ENCODE measurements around the gene ARHGAP10. TPM values are rescaled to one million over a fixed set of nuclear protein-coding genes. Genes with fewer than 3 reads are reported as not detected.
"Not testable (repeated sequence)": the region's sequence is repeated elsewhere in the genome, so short reads cannot be mapped to it uniquely, and the experiment has no call there.

The ARHGAP10 gene
- total RNA-seq, 1 donor from 2014 or later, result 26.9 TPM

GRCh38 chr4:147899512-147899911, 167.6 kb downstream of the ARHGAP10 start:
- H3K9me3 ChIP-seq, result peaks cover 2% of the 10 kb centered on the region
- H3K4me1 ChIP-seq, result no peaks in the 10 kb centered on the region
- no peaks in the 10 kb centered on the region for H3K36me3 ChIP-seq
- TF ChIP-seq, protein P1, sequence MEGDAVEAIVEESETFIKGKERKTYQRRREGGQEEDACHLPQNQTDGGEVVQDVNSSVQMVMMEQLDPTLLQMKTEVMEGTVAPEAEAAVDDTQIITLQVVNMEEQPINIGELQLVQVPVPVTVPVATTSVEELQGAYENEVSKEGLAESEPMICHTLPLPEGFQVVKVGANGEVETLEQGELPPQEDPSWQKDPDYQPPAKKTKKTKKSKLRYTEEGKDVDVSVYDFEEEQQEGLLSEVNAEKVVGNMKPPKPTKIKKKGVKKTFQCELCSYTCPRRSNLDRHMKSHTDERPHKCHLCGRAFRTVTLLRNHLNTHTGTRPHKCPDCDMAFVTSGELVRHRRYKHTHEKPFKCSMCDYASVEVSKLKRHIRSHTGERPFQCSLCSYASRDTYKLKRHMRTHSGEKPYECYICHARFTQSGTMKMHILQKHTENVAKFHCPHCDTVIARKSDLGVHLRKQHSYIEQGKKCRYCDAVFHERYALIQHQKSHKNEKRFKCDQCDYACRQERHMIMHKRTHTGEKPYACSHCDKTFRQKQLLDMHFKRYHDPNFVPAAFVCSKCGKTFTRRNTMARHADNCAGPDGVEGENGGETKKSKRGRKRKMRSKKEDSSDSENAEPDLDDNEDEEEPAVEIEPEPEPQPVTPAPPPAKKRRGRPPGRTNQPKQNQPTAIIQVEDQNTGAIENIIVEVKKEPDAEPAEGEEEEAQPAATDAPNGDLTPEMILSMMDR (IDR thresholded peaks at IDR 0.05), result no peak
- no peak overlapping the region for H3K27ac ChIP-seq
- ATAC-seq (no peak), DNase-seq (no peak)
- intact Hi-C loops (cut with DNase I), result no loop called here
- H3K4me3 ChIP-seq, result no peak overlapping the region
- no peaks in the 10 kb centered on the region for H3K27me3 ChIP-seq

GRCh38 chr4:147901388-147901787, 169.5 kb downstream of the ARHGAP10 start:
- Histone ChIP-seq H3K4me3 (no peak overlapping the region), H3K27ac (no peak overlapping the region), H3K36me3 (no peaks in the 10 kb centered on the region), H3K4me1 (no peaks in the 10 kb centered on the region), H3K9me3 (no peaks in the 10 kb centered on the region), H3K27me3 (no peaks in the 10 kb centered on the region)
- ATAC-seq (no peak), DNase-seq (no peak)
- intact Hi-C loops (cut with DNase I), result no loop called here
- TF ChIP-seq, protein P1 (IDR thresholded peaks at IDR 0.05), result no peak

DNA sequence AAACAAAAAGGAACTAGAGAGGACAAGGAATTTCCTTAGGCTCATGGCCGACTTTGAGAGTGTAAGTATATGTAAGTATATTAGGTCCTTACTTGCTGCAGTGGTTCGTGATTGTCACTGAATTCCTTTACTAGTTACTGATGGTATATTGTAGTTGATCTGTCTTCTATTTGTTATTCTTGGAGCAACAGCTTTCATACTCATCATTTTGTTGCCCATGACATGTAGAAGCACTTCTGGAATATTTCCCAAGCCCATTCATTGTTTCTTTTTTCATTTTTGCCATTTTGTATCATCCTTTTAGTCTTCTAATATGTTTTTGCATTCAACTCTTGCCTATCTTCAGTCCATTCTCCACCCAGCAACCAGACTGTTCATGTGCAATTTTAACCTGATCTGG, 170.0 kb downstream of the ARHGAP10 start:
- DNase-seq, result no peak
- Histone ChIP-seq H3K4me3 (no peak overlapping the region), H3K4me1 (no peaks in the 10 kb centered on the region), H3K9me3 (no peaks in the 10 kb centered on the region), H3K36me3 (no peaks in the 10 kb centered on the region), H3K27me3 (no peaks in the 10 kb centered on the region), H3K27ac (no peak overlapping the region)
- intact Hi-C loops (cut with DNase I), result no loop called here
- TF ChIP-seq, protein P1 (IDR thresholded peaks at IDR 0.05), result no peak
- ATAC-seq, result no peak

DNA sequence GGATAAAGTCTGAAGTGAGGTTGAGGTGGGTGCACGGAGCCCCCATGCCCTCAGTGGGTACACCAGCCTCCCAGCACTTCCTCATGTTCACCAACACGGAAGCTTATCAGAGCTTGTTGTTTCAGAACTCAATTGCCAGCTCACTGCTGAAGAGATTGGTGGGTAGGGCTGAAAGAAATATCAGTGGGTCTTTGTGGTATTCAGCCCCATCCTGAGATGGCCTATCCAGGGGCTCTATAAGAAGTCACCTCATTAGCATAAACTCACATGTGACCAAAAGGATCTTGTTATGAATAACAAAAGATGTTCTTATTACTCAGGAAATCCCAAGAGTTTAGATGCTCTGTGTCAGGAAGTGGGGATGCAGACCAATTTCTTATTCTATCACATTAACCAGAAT, 177.3 kb downstream of the ARHGAP10 start:
- H3K4me1 ChIP-seq, result no peaks in the 10 kb centered on the region
- H3K36me3 ChIP-seq, result peaks cover 12% of the 10 kb centered on the region
- no peak overlapping the region for H3K4me3 ChIP-seq
- ATAC-seq (no peak), DNase-seq (no peak)
- no peaks in the 10 kb centered on the region for H3K27me3 ChIP-seq
- no peak overlapping the region for H3K27ac ChIP-seq
- H3K9me3 ChIP-seq, result no peaks in the 10 kb centered on the region
- TF ChIP-seq, protein P1 (IDR thresholded peaks at IDR 0.05), result no peak
- intact Hi-C loops (cut with DNase I), result no loop called here

DNA sequence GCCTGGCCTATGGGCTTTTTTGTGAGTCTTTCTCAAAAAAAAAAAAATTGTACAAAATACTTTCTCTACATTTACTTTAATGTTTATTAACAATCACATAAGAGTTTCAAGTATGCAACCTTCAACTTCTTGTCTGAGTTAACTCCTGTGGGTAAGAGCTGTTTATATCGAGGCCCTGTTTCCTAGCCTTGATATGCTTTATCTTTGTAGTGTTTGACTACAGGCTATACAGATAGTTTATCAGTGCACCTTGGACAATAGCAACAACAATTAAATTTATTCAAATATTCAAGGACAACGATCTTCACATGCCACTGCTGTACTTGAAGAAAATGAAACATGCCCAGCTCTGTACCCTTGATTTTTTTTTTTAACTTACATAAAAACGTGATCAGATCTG, 178.4 kb downstream of the ARHGAP10 start:
- TF ChIP-seq, protein P1 (IDR thresholded peaks at IDR 0.05), result no peak
- H3K4me3 ChIP-seq, result no peak overlapping the region
- H3K27me3 ChIP-seq, result no peaks in the 10 kb centered on the region
- intact Hi-C loops (cut with DNase I), result no loop called here
- H3K27ac ChIP-seq, result no peak overlapping the region
- H3K9me3 ChIP-seq, result no peaks in the 10 kb centered on the region
- peak; percentile 43 for ATAC-seq
- no peaks in the 10 kb centered on the region for H3K4me1 ChIP-seq
- peaks cover 12% of the 10 kb centered on the region for H3K36me3 ChIP-seq
- DNase-seq, result no peak

GRCh38 chr4:147912106-147912505, 180.2 kb downstream of the ARHGAP10 start:
- DNase-seq; H3K4me3 ChIP-seq; intact Hi-C loops (cut with DNase I); H3K27me3 ChIP-seq; H3K4me1 ChIP-seq; H3K9me3 ChIP-seq; ATAC-seq; H3K27ac ChIP-seq: not testable (repeated sequence)
- peaks cover 12% of the 10 kb centered on the region for H3K36me3 ChIP-seq
